HG02870 (cell line): ENCODE data around the gene TTC39A.

Experiments
- ATAC-seq: cut with Tn5 transposase; IDR thresholded peaks from one replicate; pipeline ENCODE4 v1.9.1; 2021; ENCODE audit warnings: mild to moderate bottlenecking, moderate library complexity; ENCODE audit not compliant: unreplicated experiment

TTC39A gene

GRCh38 chr1:51316113-51316845 is 14.1 kb downstream of the TTC39A start:
- no peak for ATAC-seq

- ATAC-seq: no peak
Observed at GRCh38 chr1:51314974-51315373, 15.4 kb downstream of the TTC39A start.

DNA sequence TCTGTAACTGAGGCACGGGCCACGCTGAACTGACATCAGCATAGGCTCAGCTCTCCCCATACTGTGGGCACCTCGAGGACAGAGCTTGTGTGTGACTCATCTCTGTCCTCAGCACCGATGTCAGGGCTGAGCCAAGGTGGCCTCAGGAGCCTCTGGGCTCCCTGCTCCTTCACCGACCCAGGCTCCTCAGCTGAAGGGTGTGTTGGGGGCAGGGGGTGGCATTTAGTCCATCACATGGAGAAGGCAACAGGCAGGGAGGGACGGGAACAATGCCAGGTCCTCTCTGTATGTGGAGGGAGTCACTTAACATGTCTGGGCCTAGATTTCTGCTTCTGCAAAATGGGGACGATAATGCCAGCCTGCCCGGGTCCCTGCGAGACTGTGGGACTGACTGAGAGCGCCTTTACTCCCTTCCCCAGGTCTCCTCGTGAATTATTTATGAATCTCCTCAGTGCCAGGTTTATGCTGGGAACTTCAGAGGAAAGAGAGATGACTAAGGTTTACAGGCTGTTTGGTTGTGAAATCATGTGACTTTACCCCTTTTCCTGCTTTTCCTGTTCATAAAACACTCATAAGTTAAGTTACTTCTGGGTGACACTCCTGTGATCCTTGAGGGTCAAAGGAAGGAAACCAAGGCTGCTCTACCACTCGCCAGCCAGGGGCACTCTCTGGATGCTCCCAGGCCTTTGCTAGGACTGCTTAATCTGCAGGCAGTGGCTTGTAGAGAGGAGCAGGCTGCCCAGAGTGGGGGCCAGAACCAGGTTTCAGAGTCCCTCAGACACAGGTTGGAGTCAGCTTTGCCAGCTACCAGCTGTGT is 16.2 kb downstream of the TTC39A start:
- ATAC-seq: no peak

- no peak for ATAC-seq
Observed at GRCh38 chr1:51313268-51313852, 17.0 kb downstream of the TTC39A start.

DNA sequence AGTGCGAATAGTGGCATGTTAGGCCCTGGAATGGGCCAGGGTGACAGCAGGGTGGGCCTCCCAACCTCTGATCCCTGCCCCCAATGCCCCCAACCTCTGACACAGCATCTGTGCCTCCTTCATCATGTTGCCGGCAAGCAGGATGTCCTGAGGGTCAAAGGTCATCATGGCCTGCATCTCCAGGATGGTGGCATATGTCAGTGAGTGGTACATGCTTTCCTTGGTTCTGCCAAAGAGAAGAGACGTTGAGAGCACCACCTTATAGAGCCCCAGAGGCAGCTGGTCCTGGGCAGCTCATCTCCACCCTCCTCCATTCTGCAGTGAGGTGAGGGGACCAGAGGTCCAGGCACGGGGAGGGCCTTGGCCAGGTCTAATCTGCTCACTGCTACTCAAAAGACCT is 17.6 kb downstream of the TTC39A start:
- no peak for ATAC-seq

- ATAC-seq: no peak
Observed at GRCh38 chr1:51311826-51312225, 18.5 kb downstream of the TTC39A start.

GRCh38 chr1:51310871-51311613 is 19.3 kb downstream of the TTC39A start:
- no peak for ATAC-seq

GRCh38 chr1:51309291-51309690 is 21.1 kb downstream of the TTC39A start:
- ATAC-seq: no peak

GRCh38 chr1:51308636-51309035 is 21.7 kb downstream of the TTC39A start:
- ATAC-seq: no peak

DNA sequence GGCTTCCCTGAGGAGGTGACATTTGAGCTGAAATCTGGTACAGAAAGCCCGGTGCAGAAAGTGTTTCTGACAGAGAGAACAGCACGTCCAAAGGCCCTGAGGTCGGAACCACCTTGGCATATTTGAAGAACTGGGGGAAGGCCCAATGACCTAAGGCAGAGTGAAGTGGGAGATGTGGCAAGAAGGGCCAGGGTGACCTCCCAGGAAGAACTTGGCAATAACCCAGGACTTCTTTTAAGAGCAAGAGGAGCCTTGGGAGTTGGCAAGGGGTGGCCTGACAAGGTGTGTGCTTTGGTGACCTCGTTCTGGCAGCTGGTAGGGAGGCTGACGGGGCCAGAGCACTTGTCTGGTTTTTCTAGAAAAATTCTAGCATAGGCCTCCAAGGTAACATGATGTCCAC is 23.4 kb downstream of the TTC39A start:
- ATAC-seq: no peak

DNA sequence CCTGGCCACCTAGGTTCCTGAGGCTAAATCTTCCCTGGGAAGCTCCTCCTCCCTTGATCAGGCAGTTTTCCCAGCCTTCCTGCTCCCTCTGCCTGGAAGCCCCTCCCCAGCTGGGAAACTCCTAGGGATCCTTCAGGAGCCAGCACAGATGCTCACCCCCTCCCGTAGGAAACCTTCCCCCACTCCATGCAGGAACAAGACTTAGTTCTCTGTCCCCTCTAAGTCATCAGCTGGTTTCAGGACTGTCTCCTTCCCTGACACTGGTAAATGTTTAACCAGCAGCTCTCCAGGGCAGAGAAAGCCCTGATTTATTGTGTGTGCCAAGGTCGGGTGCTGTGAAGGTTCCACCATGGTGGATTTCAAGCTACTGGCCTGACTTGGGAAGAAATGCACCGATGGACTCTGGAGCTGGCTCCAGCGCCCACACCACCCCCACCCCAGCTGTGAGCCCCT is 25.0 kb downstream of the TTC39A start:
- no peak for ATAC-seq

GRCh38 chr1:51304360-51304759 is 26.0 kb downstream of the TTC39A start:
- no peak for ATAC-seq

GRCh38 chr1:51303751-51304251 is 26.6 kb downstream of the TTC39A start:
- no peak for ATAC-seq

DNA sequence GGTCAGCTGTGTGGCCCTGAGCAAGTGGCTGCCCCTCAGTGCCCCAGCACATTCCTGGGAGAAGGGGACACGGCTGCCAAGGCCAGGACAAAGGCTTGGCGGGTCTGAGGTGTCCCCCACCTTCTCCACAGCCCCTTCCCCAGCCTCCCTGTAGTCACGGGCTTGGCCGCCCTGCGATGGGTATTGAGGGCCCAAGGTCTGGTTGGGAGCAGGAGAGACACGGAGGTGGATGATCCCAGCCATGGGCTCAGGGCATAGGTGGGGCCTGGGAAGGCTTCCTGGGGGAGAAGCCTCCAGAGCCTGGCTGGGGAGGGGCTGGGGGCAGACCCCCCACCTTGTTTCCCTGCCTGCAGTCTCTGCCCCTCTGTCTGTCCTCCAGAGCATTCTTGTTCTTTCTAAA is 27.0 kb downstream of the TTC39A start:
- no peak for ATAC-seq

DNA sequence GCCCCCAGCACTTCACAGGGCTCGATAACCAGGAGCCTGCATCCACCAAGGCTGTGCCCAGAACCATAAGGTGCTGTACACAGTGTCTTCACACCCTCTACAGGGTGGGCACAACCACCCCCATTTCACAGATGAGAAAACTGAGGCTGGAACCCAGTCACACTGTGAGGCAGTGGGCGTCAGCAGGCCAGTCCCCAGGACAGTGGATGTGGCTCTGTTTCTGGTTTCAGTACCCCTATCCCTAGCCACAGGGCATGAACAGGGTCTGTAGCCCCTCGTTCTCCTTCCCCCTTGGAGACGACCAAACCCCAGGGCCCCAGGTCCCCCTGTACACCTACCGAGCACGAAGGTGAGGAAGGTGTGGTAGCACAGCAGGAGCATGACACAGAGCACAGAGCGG is 27.6 kb downstream of the TTC39A start:
- no peak for ATAC-seq

DNA sequence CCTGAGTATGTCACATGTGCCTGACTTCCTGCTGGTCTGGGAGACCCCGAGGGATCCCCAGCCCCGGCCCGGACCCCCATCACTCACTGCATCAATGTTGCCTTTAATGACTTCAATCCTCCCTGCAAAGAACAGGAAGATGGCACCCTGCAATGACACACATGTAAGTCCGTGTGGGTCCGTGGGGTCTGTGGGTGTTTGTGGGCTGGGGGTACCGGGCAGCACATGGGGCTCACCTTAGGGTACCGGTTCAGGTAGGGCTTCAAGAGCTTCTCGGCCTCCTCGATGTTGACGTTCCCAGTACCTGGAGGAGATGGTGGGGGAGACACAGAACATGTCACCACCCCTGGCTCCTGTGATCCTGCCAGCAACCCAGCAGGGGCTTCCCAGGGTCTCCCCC is 28.1 kb downstream of the TTC39A start:
- no peak for ATAC-seq

GRCh38 chr1:51301844-51302162 is 28.6 kb downstream of the TTC39A start:
- ATAC-seq: peak; percentile 38

- ATAC-seq: peak; percentile 39
Observed at GRCh38 chr1:51301152-51301843, 29.1 kb downstream of the TTC39A start.

DNA sequence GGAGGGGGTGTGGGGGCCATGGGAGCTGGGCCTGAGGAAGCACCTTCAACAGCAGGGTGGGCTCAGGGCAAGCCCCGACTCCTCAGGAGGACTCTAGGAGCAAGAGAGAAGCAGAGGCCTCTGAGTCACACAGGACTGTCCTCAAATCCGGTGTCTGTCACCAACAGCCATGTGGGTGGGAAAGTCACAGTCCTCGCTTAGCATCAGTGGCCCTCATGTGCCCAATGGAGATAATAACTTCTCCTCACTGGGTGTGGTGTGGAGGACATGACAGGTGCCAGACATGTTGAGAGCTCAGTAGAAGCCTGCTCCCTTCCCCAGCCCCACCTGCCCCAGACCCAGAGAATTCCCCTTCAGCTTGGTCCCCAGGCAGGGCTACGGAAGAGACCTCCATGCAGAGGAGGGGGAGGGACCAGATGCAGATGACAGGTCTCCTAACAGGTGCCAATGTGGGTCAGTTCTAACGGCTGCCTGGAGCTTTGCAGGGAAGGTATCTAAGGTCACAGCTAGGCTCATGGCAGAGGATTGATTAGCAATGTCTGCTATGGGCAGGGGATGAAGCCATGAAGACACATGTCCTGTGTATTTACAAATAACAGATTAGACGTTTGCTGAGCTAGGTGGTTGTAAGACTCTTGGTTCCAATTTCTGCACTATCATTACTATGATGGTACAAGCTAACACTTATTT is 30.2 kb downstream of the TTC39A start:
- ATAC-seq: no peak
